H1 (cell line): ENCODE results near the gene DISC1. TPM values are rescaled to one million over a fixed set of nuclear protein-coding genes. Genes with fewer than 3 reads are reported as not detected.

ENCODE experiments used
- CTCF ChIA-PET: fragments of 300-600 bp; sonication (Branson Sonifier 250); formaldehyde crosslinking; loops from one replicate; lab custom pipeline; 2021; ENCODE audit not compliant: partially characterized antibody; lab: Charles Lee
- POLR2A ChIA-PET: fragments of 300-600 bp; sonication (Branson Sonifier 250); formaldehyde crosslinking; loops from one replicate; lab custom pipeline; 2021; ENCODE audit warnings: inconsistent platforms; ENCODE audit not compliant: partially characterized antibody; lab: Charles Lee
- DNase-seq, 2 experiments: peaks; one replicate each; pipeline versions ENCODE4 v3.0.0 to v3.0.0-alpha.2; 2010 to 2022; ENCODE audit warnings: low spot score in 2 of 2, low read depth in 1 of 2, mixed read lengths in 1 of 2
- FAIRE-seq: peaks from 2 replicates; lab custom pipeline; 2011; peaks lifted over from hg19 to GRCh38; lab: Jason Lieb, UNC
- H2AFZ ChIP-seq: 2 replicates; pipeline ENCODE4 v1.8.1; 2012; ENCODE audit warnings: low read length, inconsistent platforms
- H2AK5ac ChIP-seq: 2 replicates; pipeline ENCODE4 v1.6.1; 2013; ENCODE audit warnings: low read depth, low read length
- H2BK120ac ChIP-seq: replicated peaks from 2 replicates; pipeline ENCODE3; 2013; ENCODE audit warnings: low read depth, low read length, inconsistent platforms
- H2BK12ac ChIP-seq: 2 replicates; pipeline ENCODE4 v1.6.1; 2013; ENCODE audit warnings: low read depth, low read length
- H2BK15ac ChIP-seq: 2 replicates; pipeline ENCODE4 v1.6.1; 2013; ENCODE audit warnings: low read length
- H2BK20ac ChIP-seq: 2 replicates; pipeline ENCODE4 v1.6.1; 2013; ENCODE audit warnings: low read length
- H2BK5ac ChIP-seq: 2 replicates; pipeline ENCODE4 v1.6.1; 2013; ENCODE audit warnings: low read depth, low read length
- H3K14ac ChIP-seq: 2 replicates; pipeline ENCODE4 v1.6.1; 2013; ENCODE audit warnings: inconsistent platforms; ENCODE audit not compliant: insufficient read length
- H3K18ac ChIP-seq: 2 replicates; pipeline ENCODE4 v1.6.1; 2013; ENCODE audit warnings: low read length; ENCODE audit errors: extremely low read depth
- H3K23ac ChIP-seq: 2 replicates; pipeline ENCODE4 v1.6.1; 2013; ENCODE audit warnings: inconsistent platforms; ENCODE audit not compliant: insufficient read length
- H3K23me2 ChIP-seq: 2 replicates; pipeline ENCODE4 v1.6.1; 2013; ENCODE audit warnings: low read depth, low read length
- H3K27ac ChIP-seq: 2 replicates; pipeline ENCODE4 v1.6.1; 2011; ENCODE audit warnings: low read depth, low read length, inconsistent platforms
- H3K27me3 ChIP-seq, 4 experiments: replicated peaks in 1 of 4; 1 replicate in 1 of 4; 2 replicates in 3 of 4; pipeline versions ENCODE4 v1.6.1 to v1.8.1; 2011 to 2013; ENCODE audit warnings: low read length in 3 of 4, mild to moderate bottlenecking in 3 of 4, inconsistent platforms in 2 of 4, mixed read lengths in 2 of 4, moderate library complexity in 1 of 4; ENCODE audit not compliant: control insufficient read depth in 3 of 4, insufficient read depth in 3 of 4; ENCODE audit errors: extremely low read depth in 1 of 4
- H3K36me3 ChIP-seq, 4 experiments: 2 replicates each; pipeline versions ENCODE4 v1.6.1 to v1.8.1; 2011 to 2013; ENCODE audit warnings: mild to moderate bottlenecking in 4 of 4, low read length in 3 of 4, moderate library complexity in 2 of 4, control low read depth in 1 of 4, inconsistent platforms in 1 of 4; ENCODE audit not compliant: insufficient read depth in 4 of 4, control insufficient read depth in 2 of 4
- H3K4ac ChIP-seq: replicated peaks from 2 replicates; pipeline ENCODE3; 2013; ENCODE audit warnings: low read length, low read depth, mixed read lengths, inconsistent platforms; ENCODE audit not compliant: insufficient read length
- H3K4me1 ChIP-seq, 4 experiments: replicated peaks in 1 of 4; 1 replicate in 1 of 4; 2 replicates in 3 of 4; pipeline versions ENCODE4 v1.6.1 to v1.8.1; 2011 to 2013; ENCODE audit warnings: low read length in 3 of 4, inconsistent platforms in 2 of 4, mixed read lengths in 1 of 4; ENCODE audit not compliant: insufficient read depth in 4 of 4, control insufficient read depth in 3 of 4
- H3K4me2 ChIP-seq, 2 experiments: 2 replicates each; pipeline versions ENCODE4 v1.6.1 to v1.8.1; 2011 to 2013; ENCODE audit warnings: low read depth in 2 of 2, low read length in 2 of 2, control low read depth in 1 of 2, inconsistent platforms in 1 of 2, mild to moderate bottlenecking in 1 of 2; ENCODE audit not compliant: insufficient read depth in 1 of 2
- H3K4me3 ChIP-seq, 4 experiments: fragments of 200-600, 300-600 bp in 1 of 4; sonication (generic), shearing (Covaris generic), sonication (Bioruptor Twin) in 1 of 4; 2 replicates each; pipeline versions ENCODE4 v1.5.1 to v1.8.1; 2011 to 2016; ENCODE audit warnings: low read length in 4 of 4, low read depth in 3 of 4, control low read depth in 2 of 4, inconsistent platforms in 2 of 4, mild to moderate bottlenecking in 2 of 4, mixed read lengths in 1 of 4, moderate library complexity in 1 of 4; ENCODE audit not compliant: insufficient read depth in 2 of 4; ENCODE audit errors: extremely low read depth in 1 of 4
- H3K56ac ChIP-seq: replicated peaks from 2 replicates; pipeline ENCODE3; 2013; ENCODE audit warnings: low read depth, mild to moderate bottlenecking, mixed read lengths, low read length, inconsistent platforms; ENCODE audit not compliant: insufficient read length
- H3K79me1 ChIP-seq: 2 replicates; pipeline ENCODE4 v1.6.1; 2013; ENCODE audit warnings: low read depth, low read length, control low read depth
- H3K79me2 ChIP-seq, 2 experiments: 2 replicates each; pipeline versions ENCODE4 v1.6.1 to v1.8.1; 2012 to 2013; ENCODE audit warnings: low read length in 2 of 2, mild to moderate bottlenecking in 2 of 2, inconsistent platforms in 1 of 2; ENCODE audit not compliant: insufficient read depth in 2 of 2, control insufficient read depth in 1 of 2
- H3K9ac ChIP-seq, 4 experiments: replicated peaks in 1 of 4; 1 replicate in 1 of 4; 2 replicates in 3 of 4; pipeline versions ENCODE4 v1.6.1 to v1.8.1; 2011 to 2013; ENCODE audit warnings: low read depth in 3 of 4, low read length in 3 of 4, control low read depth in 2 of 4, mild to moderate bottlenecking in 2 of 4, moderate library complexity in 2 of 4, inconsistent platforms in 1 of 4; ENCODE audit errors: extremely low read depth in 1 of 4
- H3K9me3 ChIP-seq, 2 experiments: 2 replicates each; pipeline versions ENCODE4 v1.6.1 to v1.8.1; 2012 to 2013; ENCODE audit warnings: mild to moderate bottlenecking in 2 of 2, moderate library complexity in 2 of 2, control low read depth in 1 of 2, inconsistent platforms in 1 of 2, low read depth in 1 of 2, low read length in 1 of 2, mixed read lengths in 1 of 2; ENCODE audit not compliant: insufficient read depth in 2 of 2
- H4K20me1 ChIP-seq, 2 experiments: replicated peaks in 1 of 2; 2 replicates each; pipeline versions ENCODE3 to v1.8.1; 2011 to 2013; ENCODE audit warnings: inconsistent platforms in 2 of 2, low read length in 2 of 2, mild to moderate bottlenecking in 1 of 2; ENCODE audit not compliant: insufficient read depth in 2 of 2, control insufficient read depth in 1 of 2
- H4K5ac ChIP-seq: 2 replicates; pipeline ENCODE4 v1.6.1; 2013; ENCODE audit warnings: low read length, low read depth, mixed read lengths, inconsistent platforms; ENCODE audit not compliant: insufficient read length
- H4K8ac ChIP-seq: 2 replicates; pipeline ENCODE4 v1.8.0; 2013; ENCODE audit warnings: mild to moderate bottlenecking, moderate library complexity, low read length, inconsistent platforms; ENCODE audit not compliant: insufficient read depth; ENCODE audit errors: extremely low read depth
- H4K91ac ChIP-seq: replicated peaks from 2 replicates; pipeline ENCODE3; 2013; ENCODE audit warnings: low read length, mixed read lengths, inconsistent platforms; ENCODE audit not compliant: insufficient read length
- ASH2L ChIP-seq: fragments of 200-600, 300-600 bp; sonication (generic); IDR thresholded peaks from one replicate; pipeline ENCODE4 v1.7.1; 2017; ENCODE audit warnings: low read length
- BRCA1 ChIP-seq: IDR thresholded peaks from 2 replicates; pipeline ENCODE4 v1.6.1; 2012; ENCODE audit warnings: low read depth, low read length, improper control_type of control experiment
- CTBP2 ChIP-seq: IDR thresholded peaks from 2 replicates; pipeline ENCODE4 v1.7.0; 2011; ENCODE audit warnings: borderline replicate concordance, mild to moderate bottlenecking, moderate library complexity, mixed read lengths, low read length; ENCODE audit not compliant: insufficient read depth, insufficient read length
- GABPA ChIP-seq: IDR thresholded peaks from 2 replicates; pipeline ENCODE4 v1.6.1; 2011; ENCODE audit warnings: mild to moderate bottlenecking, low read length, moderate library complexity, borderline replicate concordance; ENCODE audit not compliant: insufficient read depth
- RAD21 ChIP-seq, 2 experiments: IDR thresholded peaks in 1 of 2; conservative IDR thresholded peaks in 1 of 2; 2 replicates each; pipeline ENCODE4 v1.6.1; 2011; ENCODE audit warnings: low read depth in 2 of 2, low read length in 2 of 2, improper control_type of control experiment in 1 of 2, inconsistent platforms in 1 of 2, mild to moderate bottlenecking in 1 of 2, moderate library complexity in 1 of 2
- TEAD4 ChIP-seq: IDR thresholded peaks from 2 replicates; pipeline ENCODE4 v1.6.1; 2012; ENCODE audit warnings: low read depth, low read length, inconsistent platforms, mixed read lengths
- WGBS, 2 experiments: shearing (Covaris generic) in 1 of 2; methylation state at CpG; one replicate each; pipeline versions ENCODE4 v1.1.6 to v1.1.7; 2013 to 2015; ENCODE audit warnings: low lambda C conversion rate in 2 of 2, mixed read lengths in 2 of 2, inconsistent platforms in 1 of 2, low coverage in 1 of 2, missing lambda C conversion rate in 1 of 2; ENCODE audit not compliant: insufficient replicate concordance in 2 of 2, insufficient coverage in 1 of 2, insufficient read length in 1 of 2; ENCODE audit errors: extremely low coverage in 1 of 2, missing lambda C conversion rate in 1 of 2; 5-methylcytosine and 5-hydroxymethylcytosine counted together
- polyA plus RNA-seq, 7 experiments: library from polyadenylated mRNA; depleted of rRNA in 3 of 7; stranded (reverse) in 5 of 7; unstranded in 2 of 7; fragments of >200 nt in 5 of 7; fragments of 200-250 nt in 2 of 7; gene quantifications; 1 replicate in 5 of 7; 2 replicates in 1 of 7; 4 replicates in 1 of 7; pipeline versions ENCODE4 v1.2.1 to v1.2.3, GENCODE V29; 2011 to 2013; ENCODE audit warnings: missing spikeins in 2 of 7, mixed read lengths in 2 of 7
- total RNA-seq: library from RNA; stranded (reverse); fragmentation: NEBNext Ultra II Directional; extraction: Animal tissue kit (Norgen Biotek cat#: 25700); gene quantifications from 2 replicates; pipeline ENCODE4 v1.2.1, GENCODE V29; 2021
- TF ChIP-seq, protein P1 (sequence below), 3 experiments: IDR thresholded peaks; 1 replicate in 2 of 3; 2 replicates in 1 of 3; pipeline versions ENCODE4 v1.5.1 to v1.6.1; 2011; ENCODE audit warnings: low read length in 3 of 3, mild to moderate bottlenecking in 3 of 3, inconsistent platforms in 2 of 3, low read depth in 1 of 3, moderate library complexity in 1 of 3; ENCODE audit not compliant: insufficient read depth in 1 of 3; ENCODE audit errors: control extremely low read depth in 1 of 3
- TF ChIP-seq, protein P2 (sequence below): IDR thresholded peaks from 2 replicates; pipeline ENCODE4 v1.6.1; 2012; ENCODE audit warnings: low read length, inconsistent platforms

The DISC1 gene
- total and polyA plus RNA-seq, 2 of the 8 experiments (the other 6 are each of a cell fraction or from before 2014, with no cell fraction given), result 1.1 to 3.5 TPM

DNA sequence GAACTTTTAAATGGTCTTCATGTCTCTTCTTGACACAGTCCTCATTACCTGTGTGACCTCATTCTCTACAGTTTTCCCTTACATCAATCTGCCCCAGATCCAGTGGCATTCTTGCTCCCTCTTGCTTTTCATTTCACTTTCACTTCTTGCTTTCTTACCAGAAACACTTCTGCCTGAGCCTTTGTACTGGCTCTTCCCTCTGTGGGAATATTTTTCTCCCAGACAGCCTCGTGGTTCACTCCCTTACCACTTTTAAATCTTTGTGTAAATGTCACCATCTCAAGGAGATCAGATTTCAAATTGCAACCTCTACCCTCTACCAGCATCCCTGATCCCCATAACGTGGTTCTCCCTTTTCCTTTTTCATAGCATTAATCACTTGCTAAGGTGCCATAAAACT is 73.2 kb downstream of the DISC1 start:
- Histone ChIP-seq H2BK12ac (no peak overlapping the region), H3K18ac (no peak overlapping the region), H2BK15ac (no peak overlapping the region), H3K27ac (no peak overlapping the region), H3K23ac (no peak overlapping the region), H3K9me3 (no peaks in the 10 kb centered on the region), H4K5ac (no peak overlapping the region), H3K9ac (no peak overlapping the region), H3K4me1 (no peaks in the 10 kb centered on the region), H3K27me3 (no peaks in the 10 kb centered on the region), H3K14ac (no peak overlapping the region), H3K79me1 (no peaks in the 10 kb centered on the region), H2AK5ac (no peak overlapping the region), H3K4me3 (no peak overlapping the region), H3K36me3 (no peaks in the 10 kb centered on the region), H2AFZ (no peak overlapping the region), H2BK20ac (no peak overlapping the region), H4K20me1 (no peaks in the 10 kb centered on the region), H2BK120ac (no peak overlapping the region), H3K4ac (no peak overlapping the region), H3K79me2 (no peaks in the 10 kb centered on the region), H4K8ac (no peak overlapping the region), H3K23me2 (peaks cover 2% of the 10 kb centered on the region; the same call in 1 of the 2 replicates), H3K56ac (no peak overlapping the region), H2BK5ac (no peak overlapping the region), H4K91ac (no peak overlapping the region), H3K4me2 (no peak overlapping the region)
- no peak for FAIRE-seq
- no peak for DNase-seq
- ChIA-PET CTCF (no interaction called here), POLR2A (no interaction called here)
- TF ChIP-seq ASH2L, result no peak
- TF ChIP-seq BRCA1, result no peak
- TF ChIP-seq, protein P1, sequence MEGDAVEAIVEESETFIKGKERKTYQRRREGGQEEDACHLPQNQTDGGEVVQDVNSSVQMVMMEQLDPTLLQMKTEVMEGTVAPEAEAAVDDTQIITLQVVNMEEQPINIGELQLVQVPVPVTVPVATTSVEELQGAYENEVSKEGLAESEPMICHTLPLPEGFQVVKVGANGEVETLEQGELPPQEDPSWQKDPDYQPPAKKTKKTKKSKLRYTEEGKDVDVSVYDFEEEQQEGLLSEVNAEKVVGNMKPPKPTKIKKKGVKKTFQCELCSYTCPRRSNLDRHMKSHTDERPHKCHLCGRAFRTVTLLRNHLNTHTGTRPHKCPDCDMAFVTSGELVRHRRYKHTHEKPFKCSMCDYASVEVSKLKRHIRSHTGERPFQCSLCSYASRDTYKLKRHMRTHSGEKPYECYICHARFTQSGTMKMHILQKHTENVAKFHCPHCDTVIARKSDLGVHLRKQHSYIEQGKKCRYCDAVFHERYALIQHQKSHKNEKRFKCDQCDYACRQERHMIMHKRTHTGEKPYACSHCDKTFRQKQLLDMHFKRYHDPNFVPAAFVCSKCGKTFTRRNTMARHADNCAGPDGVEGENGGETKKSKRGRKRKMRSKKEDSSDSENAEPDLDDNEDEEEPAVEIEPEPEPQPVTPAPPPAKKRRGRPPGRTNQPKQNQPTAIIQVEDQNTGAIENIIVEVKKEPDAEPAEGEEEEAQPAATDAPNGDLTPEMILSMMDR (IDR thresholded peaks at IDR 0.05; ENCODE audit: control extremely low read depth in 1 of 3, insufficient read depth in 1 of 3, low read depth in 1 of 3, low read length in 3 of 3), result no peak
- TF ChIP-seq RAD21 (IDR thresholded peaks at IDR 0.05 in 1 of 2, conservative IDR thresholded peaks at IDR 0.05 in 1 of 2; ENCODE audit: low read depth in 2 of 2, low read length in 2 of 2), result no peak
- no peak for TF ChIP-seq CTBP2
- TF ChIP-seq TEAD4, result no peak
- no peak for TF ChIP-seq GABPA
- TF ChIP-seq, protein P2, sequence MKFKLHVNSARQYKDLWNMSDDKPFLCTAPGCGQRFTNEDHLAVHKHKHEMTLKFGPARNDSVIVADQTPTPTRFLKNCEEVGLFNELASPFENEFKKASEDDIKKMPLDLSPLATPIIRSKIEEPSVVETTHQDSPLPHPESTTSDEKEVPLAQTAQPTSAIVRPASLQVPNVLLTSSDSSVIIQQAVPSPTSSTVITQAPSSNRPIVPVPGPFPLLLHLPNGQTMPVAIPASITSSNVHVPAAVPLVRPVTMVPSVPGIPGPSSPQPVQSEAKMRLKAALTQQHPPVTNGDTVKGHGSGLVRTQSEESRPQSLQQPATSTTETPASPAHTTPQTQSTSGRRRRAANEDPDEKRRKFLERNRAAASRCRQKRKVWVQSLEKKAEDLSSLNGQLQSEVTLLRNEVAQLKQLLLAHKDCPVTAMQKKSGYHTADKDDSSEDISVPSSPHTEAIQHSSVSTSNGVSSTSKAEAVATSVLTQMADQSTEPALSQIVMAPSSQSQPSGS, result no peak
- 63% methylated on average over 2 of the region's 2 CpGs; no CpG with 5 or more reads in 1 of the 2 experiments for WGBS, 2 experiments
